ENCODE measurements around the gene EIF5AL1.

EIF5AL1 gene

GRCh38 chr10:79559726-79560125 lies 47.4 kb downstream of the EIF5AL1 start:
- DNase-seq (ENCODE audit: low spot score) = no peak

GRCh38 chr10:79560160-79560709 lies 47.9 kb downstream of the EIF5AL1 start, which contains the start of gene SFTPA2:
SFTPA2 (minus strand) TSS chr10:79560407; CDS start chr10:79559483, 924 bp downstream.
- DNase-seq (ENCODE audit: low spot score) = no peak

GRCh38 chr10:79561257-79561656 lies 48.9 kb downstream of the EIF5AL1 start:
- no peak for DNase-seq (ENCODE audit: low spot score)

GRCh38 chr10:79562135-79562756 lies 49.9 kb downstream of the EIF5AL1 start:
- DNase-seq (ENCODE audit: low spot score) = peak; percentile 50

GRCh38 chr10:79563426-79563825 lies 51.1 kb downstream of the EIF5AL1 start:
- no peak for DNase-seq (ENCODE audit: low spot score)

Measured in LoVo (cell line).